Activated CD8-positive, alpha-beta T cell treated with anti-CD3 and anti-CD28 coated beads for 36 hours (primary cell): Measurements from ENCODE around the gene DENND11. TPM values are rescaled to one million over a fixed set of nuclear protein-coding genes. Genes with fewer than 3 reads are reported as not detected.

Experiments used
- ATAC-seq: fragments of 200-7000 bp; cut with Tn5 transposase; one replicate; pipeline ENCODE4 v1.10.0; 2021; ENCODE audit warnings: mild to moderate bottlenecking, moderate library complexity
- CTCF ChIA-PET: fragments of 350-600 bp; sonication (Branson Sonifier 250); formaldehyde crosslinking; loops from one replicate; lab custom pipeline; 2021; ENCODE audit warnings: antibody characterized with exemption; lab: Charles Lee
- POLR2A ChIA-PET: fragments of 350-600 bp; sonication (Branson Sonifier 250); formaldehyde crosslinking; loops from one replicate; lab custom pipeline; 2021; ENCODE audit warnings: antibody characterized with exemption; lab: Charles Lee
- DNase-seq: peaks from one replicate; pipeline ENCODE4 v3.0.0-alpha.2; 2020
- H3K27ac Mint-ChIP-seq: one replicate; pipeline ENCODE4 v1.8.0; 2021; ENCODE audit warnings: mild to moderate bottlenecking, mixed read lengths
- H3K27me3 Mint-ChIP-seq: one replicate; pipeline ENCODE4 v1.8.0; 2021; ENCODE audit warnings: mixed read lengths
- H3K36me3 Mint-ChIP-seq: one replicate; pipeline ENCODE4 v1.8.0; 2021; ENCODE audit warnings: low read depth, mixed read lengths
- H3K4me1 Mint-ChIP-seq: one replicate; pipeline ENCODE4 v1.8.0; 2021; ENCODE audit warnings: low read depth, mixed read lengths
- H3K4me3 Mint-ChIP-seq: one replicate; pipeline ENCODE4 v1.8.0; 2021; ENCODE audit warnings: mild to moderate bottlenecking, moderate library complexity, mixed read lengths
- H3K9me3 Mint-ChIP-seq: one replicate; pipeline ENCODE4 v1.8.0; 2021; ENCODE audit warnings: mixed read lengths
- CTCF ChIP-seq: fragments of 200-600 bp; IDR thresholded peaks from one replicate; pipeline ENCODE4 v1.8.0; 2022; ENCODE audit warnings: antibody characterized with exemption, mild to moderate bottlenecking
- intact Hi-C: fragments of 100-400 bp; cut with micrococcal nuclease; formaldehyde crosslinking; loops from one replicate; pipeline ENCODE4 v1.10.0; 2022
- total RNA-seq, 2 experiments: library from RNA; stranded (reverse); gene quantifications; one replicate each; pipeline ENCODE4 v1.2.3, GENCODE V29; 2021

Gene DENND11
- total RNA-seq, 2 experiments from 2014 or later: 28.6 to 32.2 TPM

- ATAC-seq (no peak), DNase-seq (peak; percentile 26)
- peaks cover 2% of the 10 kb centered on the region for H3K36me3 Mint-ChIP-seq
- peak overlapping the region; percentile 71 for H3K4me3 Mint-ChIP-seq
- POLR2A ChIA-PET: interaction anchor here (0.8 to 3.3 kb wide), 7 partner anchors 9 to 774 kb away, joined by 3 to 13 read pairs (median 3); partner anchors contain the start of gene SSBP1
- H3K27ac Mint-ChIP-seq: peak overlapping the region; percentile 49
- H3K27me3 Mint-ChIP-seq: peaks cover 2% of the 10 kb centered on the region
- intact Hi-C loops: no loop called here
- H3K9me3 Mint-ChIP-seq: no peaks in the 10 kb centered on the region
- peaks cover 50% of the 10 kb centered on the region for H3K4me1 Mint-ChIP-seq
- CTCF ChIA-PET: interaction anchor here (1.0 to 4.5 kb wide), 5 partner anchors 11 to 85 kb away, joined by 4 to 28 read pairs (median 6); partner anchors contain the start of gene SSBP1
- TF ChIP-seq CTCF: no peak
These were observed 1.1 kb downstream of the DENND11 start for GRCh38 chr7:141700848-141701371.

- Mint-ChIP-seq H3K4me3 (peak overlapping the region; percentile 71), H3K9me3 (no peaks in the 10 kb centered on the region), H3K4me1 (peaks cover 53% of the 10 kb centered on the region), H3K36me3 (peaks cover 2% of the 10 kb centered on the region), H3K27me3 (peaks cover 2% of the 10 kb centered on the region), H3K27ac (peak overlapping the region; percentile 49)
- no peak for DNase-seq
- intact Hi-C loops: no loop called here
- no peak for ATAC-seq
- ChIA-PET POLR2A (interaction anchor here (1.1 to 3.3 kb wide), 5 partner anchors 10 to 54 kb away, joined by 3 to 13 read pairs (median 3); partner anchors contain the start of gene SSBP1), CTCF (interaction anchor here (1.3 to 4.5 kb wide), 4 partner anchors 10 to 85 kb away, joined by 4 to 28 read pairs (median 14); partner anchors contain the start of gene SSBP1)
- no peak for TF ChIP-seq CTCF
These were observed 1.6 kb downstream of the DENND11 start for GRCh38 chr7:141700296-141700847.

GRCh38 chr7:141699860-141700259 lies 2.1 kb downstream of the DENND11 start:
- peaks cover 2% of the 10 kb centered on the region for H3K36me3 Mint-ChIP-seq
- ATAC-seq (no peak), DNase-seq (no peak)
- peak overlapping the region; percentile 71 for H3K4me3 Mint-ChIP-seq
- no peak overlapping the region for H3K27ac Mint-ChIP-seq
- ChIA-PET CTCF (interaction anchor here (1.2 to 4.5 kb wide), 3 partner anchors 10 to 45 kb away, joined by 4 to 23 read pairs (median 4); partner anchors contain the start of gene SSBP1), POLR2A (interaction anchor here (1.6 to 3.3 kb wide), 2 partner anchors 38 kb away, joined by 4 to 13 read pairs; partner anchors contain the start of gene SSBP1)
- intact Hi-C loops: no loop called here
- TF ChIP-seq CTCF: no peak
- peaks cover 2% of the 10 kb centered on the region for H3K27me3 Mint-ChIP-seq
- H3K4me1 Mint-ChIP-seq: peaks cover 53% of the 10 kb centered on the region
- H3K9me3 Mint-ChIP-seq: no peaks in the 10 kb centered on the region

GRCh38 chr7:141698247-141699015 lies 3.5 kb downstream of the DENND11 start:
- DNase-seq (peak; percentile 9), ATAC-seq (no peak)
- Mint-ChIP-seq H3K9me3 (no peaks in the 10 kb centered on the region), H3K27ac (no peak overlapping the region), H3K27me3 (peaks cover 2% of the 10 kb centered on the region), H3K4me1 (peaks cover 61% of the 10 kb centered on the region), H3K36me3 (peaks cover 2% of the 10 kb centered on the region), H3K4me3 (no peak overlapping the region)
- no peak for TF ChIP-seq CTCF
- intact Hi-C loops: no loop called here
- ChIA-PET POLR2A (interaction anchor here (1.6 kb wide), 1 partner anchor 40 kb away, joined by 4 read pairs; the partner anchor contains the start of gene SSBP1), CTCF (interaction anchor here (0.8 to 1.4 kb wide), 3 partner anchors 12 to 41 kb away, joined by 3 to 4 read pairs (median 4); partner anchors contain the start of gene SSBP1)
